GM18508 (cell line): ENCODE data around the gene PTGIS.

ENCODE experiments used
- ATAC-seq: cut with Tn5 transposase; IDR thresholded peaks from one replicate; pipeline ENCODE4 v1.9.1; 2021; ENCODE audit warnings: moderate number of reproducible peaks; ENCODE audit not compliant: insufficient read depth, unreplicated experiment

Gene PTGIS

DNA sequence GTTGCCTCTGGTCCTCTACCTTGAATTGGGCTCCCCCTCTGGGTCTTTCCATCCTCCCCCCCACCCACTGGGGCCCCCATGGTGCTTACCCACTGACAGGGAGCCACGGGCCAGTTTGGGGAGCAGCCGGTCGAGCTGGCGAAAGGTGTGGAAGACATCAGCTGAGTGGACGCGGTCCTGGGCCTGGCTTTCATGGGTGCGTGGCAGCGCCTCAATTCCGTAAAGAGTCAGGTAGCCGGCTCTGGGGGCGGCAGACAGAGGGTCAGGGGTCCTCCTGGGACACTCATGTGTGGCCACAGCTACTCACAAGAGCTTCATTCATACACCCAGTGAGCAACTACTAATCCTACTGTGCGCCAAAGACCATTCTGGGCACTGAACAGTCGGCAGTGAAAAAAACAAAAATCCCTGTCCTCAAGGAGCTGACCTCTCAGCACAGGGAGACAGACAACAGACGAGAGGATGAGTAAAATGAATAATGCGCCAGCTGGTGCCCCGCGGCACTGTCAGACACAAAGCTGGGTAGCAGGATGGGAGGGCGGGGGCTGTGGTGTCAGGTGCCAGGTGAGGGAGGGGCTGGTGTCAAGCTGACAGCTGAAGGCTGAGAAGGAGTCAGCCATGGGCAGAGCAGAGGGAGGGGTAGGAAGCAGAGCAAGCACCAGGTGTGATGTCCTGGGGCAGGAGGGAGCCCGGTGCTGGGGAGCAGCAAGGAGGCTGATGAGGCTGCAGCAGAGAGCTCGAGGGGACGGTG lies 28.3 kb downstream of the PTGIS start:
- ATAC-seq: no peak

DNA sequence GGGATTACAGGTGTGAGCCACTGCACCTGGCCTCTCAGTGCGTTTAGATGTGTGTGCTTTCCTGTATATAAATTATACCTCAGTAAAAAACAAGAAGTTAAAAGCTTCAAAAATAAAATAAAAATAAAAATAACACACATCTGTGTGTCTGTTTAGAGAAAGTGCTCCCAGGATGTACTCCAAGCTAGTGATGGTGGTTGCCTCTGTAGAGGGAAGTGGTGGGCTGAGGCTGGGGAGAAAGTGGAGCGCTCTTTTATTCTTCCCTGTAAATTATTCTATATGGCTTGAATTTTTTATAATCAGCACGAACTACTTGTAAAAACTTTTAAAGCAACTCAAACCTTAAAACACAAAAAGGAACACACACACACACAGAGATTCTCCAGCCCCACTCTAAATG lies 29.0 kb downstream of the PTGIS start:
- ATAC-seq: no peak

DNA sequence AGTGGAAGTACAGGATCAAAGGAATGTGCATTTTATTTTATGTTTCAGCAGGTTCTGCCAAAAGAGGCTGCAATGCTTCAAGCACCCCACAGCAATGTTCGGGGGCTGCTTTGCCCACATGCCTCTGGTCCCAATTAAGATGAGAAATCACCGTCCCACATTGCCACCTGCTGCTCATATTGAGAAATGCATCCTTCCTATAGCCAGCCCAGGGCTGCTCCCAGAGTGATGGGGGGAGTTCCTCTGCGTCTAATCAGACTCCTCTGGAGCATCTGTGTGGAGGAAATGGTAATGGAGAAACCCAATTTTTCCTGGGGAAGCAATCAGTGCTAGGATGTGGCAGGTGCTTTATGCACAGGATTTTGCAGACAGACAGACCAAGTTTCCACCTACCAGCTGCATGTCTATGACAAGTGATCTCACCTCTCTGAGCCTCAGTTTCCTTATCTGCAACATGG lies 33.7 kb downstream of the PTGIS start:
- no peak for ATAC-seq

DNA sequence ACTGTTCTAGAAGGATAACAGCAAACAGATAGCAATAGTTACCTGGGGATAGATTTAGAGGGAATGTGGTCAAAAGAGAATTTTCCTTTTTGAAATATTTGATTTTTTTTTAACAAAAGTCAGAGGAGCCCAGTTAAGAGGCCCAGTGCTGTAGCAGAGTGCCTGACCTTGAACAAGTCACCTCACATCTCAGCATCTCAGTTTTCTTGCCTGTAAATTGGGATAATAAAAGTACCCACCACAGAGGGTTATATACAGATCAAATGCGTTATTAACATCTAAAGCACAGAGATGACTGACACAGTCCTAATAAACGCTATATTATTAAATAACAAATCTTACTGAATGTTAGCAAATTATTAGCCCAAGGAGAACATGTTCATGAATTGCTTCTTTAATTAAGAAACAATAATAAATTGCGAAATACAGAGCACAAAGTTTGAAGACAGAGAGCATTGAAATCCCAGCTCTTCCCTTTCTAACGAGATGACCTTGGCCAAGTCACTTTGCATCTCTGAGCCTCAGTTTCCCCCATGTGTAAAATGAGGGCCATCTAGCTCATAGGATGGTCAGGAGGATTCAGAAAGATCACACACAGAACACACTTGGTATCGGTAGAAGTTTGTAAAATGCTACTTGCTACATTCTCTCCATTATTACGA lies 35.5 kb downstream of the PTGIS start:
- ATAC-seq: no peak

DNA sequence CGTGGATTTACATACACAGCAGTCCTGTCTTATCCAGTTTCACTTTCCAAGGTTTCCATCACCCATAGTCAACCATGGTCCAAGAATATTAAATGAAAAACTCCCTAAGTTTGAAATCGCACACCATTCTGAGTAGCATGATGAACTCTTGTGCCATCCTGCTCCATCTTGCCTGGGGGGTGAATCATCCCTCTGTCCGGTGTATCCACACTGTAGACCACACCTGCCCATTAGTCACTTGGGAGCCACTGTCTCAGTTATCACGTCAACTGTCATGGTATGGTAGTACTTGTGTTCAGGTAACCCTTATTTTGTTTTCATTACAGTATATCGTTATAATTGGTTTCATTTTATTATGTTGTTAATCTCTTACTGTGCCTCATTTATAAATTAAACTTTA lies 38.5 kb downstream of the PTGIS start:
- no peak for ATAC-seq

DNA sequence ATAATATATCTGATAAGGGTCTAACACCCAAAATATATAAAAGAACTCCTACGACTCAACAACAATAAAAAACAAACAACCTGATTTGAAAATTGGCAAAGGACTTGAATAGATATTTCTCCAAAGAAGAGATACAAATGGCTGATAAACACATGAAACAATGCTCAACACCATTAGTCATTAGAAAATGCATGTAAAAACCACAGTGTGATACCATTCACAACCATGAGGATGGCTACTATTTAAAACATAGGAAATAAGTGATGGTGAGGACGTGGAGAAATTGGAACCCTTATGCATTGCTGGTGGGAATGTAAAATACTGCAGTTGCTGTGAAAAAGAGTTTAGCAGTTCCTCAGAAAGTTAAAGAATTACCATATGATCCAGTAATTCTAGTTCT lies 41.4 kb downstream of the PTGIS start:
- ATAC-seq: no peak

DNA sequence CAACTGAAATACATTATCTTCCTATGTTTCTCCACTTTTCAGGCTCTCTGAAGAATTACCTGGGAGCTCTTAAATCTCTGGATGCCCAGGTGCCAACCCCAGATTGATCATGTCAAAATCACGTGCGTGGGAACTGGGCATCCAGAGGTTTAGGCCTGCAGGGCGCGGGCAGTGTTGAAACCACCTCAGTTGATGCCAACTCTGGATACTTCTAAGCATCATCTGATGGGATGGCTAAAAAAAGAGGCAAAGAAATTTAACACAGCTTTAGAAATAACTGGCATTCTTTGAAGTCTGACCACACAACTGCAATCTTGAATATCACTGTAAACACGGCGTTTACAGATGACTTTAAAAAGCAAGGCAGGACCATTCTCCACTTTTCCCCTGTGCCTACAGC lies 41.9 kb downstream of the PTGIS start:
- no peak for ATAC-seq

DNA sequence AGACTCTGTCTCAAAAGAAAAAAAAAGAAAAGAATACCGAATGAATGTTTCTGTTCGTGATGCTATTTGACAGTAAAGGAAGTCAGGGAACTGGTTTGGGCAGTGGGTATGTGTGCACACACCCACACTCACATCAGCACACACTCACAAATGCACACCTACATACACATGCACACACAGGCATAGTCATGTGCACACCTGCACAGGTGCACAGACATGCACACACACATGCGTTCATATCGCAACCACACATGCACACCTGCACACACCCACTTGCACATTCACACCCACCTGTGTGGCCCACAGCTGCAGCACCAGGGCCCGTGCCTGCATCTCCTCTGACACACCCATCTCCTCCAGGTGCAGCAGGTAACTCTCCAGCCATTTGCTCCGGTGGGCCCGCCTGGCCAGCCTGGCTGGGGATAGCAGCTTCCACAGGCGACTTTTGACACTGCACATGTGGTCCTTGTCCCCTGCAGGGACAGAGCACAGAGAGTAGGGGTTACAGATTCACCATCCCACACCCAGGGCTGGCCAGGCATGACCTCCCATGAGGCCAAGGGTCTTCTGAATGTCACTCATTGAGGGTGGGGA lies 44.1 kb downstream of the PTGIS start:
- ATAC-seq: no peak

DNA sequence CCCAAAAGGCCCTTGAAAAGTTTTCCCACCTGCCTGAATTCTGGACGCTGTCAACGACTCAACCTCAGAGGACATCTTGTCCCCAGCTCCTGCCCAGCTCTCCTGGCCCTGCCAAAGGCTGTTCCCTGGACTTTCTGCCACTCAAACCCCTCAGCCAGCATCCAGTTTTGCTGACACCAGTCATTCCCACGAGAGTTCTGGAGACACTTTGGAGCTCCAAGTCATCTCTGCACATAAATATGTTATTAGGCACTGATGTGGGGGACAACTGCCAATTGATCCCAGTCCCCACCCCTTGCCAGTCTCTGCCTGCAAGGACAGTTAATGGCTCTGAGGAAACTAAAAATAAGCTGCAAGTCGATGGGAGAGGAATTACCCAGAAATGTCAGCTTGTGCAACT lies 46.6 kb downstream of the PTGIS start:
- no peak for ATAC-seq

DNA sequence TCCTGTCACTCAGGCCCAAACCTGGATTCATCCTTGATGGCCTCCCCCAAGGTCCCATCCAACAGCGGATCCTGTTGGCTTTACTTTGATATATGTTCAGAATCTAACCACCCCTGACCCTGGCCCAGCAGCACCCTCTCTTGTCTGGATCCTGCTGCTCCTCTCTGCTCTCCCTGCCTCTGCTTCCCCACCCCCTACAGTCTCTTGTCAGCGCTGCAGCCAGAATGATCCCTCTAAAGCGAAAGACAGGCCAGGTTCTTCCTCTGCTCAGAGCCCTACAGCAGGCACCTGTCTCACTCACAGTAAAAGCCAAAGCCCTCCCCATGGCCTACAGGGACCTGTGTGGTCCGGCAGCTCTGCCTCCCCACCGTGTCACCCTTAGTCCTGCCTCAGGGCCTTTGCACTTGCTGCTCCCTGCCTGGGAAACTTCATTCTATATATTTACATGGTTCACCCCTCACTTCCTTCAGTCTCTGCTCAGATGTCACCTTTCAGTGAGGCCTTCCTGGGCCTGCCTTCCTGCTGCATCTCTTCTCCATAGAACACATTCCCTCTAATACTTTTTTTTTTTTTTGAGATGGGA lies 48.1 kb downstream of the PTGIS start:
- ATAC-seq: no peak

DNA sequence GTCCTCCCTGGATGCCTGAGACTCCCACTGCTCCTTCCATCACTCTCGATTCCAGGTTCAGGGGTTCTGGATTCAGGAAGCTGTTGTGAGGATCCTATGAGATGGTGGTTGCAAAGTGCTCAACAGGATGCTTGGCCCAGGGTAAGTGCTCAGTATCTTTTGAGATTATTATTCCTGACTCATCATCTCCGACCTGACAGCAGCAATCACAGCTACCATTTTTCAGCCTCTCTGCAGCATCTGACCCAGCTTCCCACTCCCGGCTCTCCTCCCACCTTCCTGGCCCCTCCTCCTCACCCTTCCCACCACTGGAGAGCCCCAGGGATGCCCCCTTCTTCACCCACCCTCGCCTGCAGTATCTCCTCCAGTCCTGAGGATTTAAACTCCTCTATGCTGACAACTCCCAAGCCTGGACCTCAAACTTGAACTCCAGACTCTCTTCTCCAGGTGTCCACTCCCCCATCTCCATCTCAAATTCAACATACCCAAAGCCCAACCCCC lies 48.7 kb downstream of the PTGIS start:
- ATAC-seq: no peak

DNA sequence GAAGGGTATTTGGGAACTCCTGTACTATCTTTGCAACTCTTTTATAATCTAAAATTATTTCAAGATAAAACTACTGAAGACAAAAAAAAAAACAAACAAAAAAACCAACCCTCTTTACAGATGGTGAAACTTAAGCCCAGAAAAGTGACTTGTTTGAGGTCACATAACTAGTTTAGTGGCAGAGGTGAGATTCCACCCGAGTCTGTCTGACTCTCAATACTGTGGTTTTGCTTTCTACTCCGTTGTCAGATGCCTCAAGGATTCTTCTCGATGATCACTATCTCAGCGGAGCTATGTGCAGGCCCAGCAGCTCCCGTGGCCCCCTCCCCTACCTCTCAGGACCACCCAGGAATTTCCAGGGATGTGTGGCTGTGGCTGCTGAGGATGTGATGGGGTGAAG lies 49.4 kb downstream of the PTGIS start:
- no peak for ATAC-seq

DNA sequence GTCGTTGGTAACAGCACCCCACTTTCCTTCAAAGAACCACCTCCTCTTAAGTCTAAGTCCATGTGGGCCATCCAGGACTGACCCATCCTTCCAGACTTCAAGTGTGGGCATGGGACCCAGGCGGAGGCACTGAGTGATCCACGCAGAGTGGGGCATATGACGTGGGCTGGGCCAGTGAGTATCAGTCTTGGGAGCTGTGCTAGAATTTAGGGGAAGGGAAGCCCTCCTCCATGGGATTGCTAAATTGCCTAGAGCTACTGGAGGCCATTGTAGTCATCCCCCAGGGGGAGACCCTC lies 50.2 kb downstream of the PTGIS start:
- no peak for ATAC-seq

DNA sequence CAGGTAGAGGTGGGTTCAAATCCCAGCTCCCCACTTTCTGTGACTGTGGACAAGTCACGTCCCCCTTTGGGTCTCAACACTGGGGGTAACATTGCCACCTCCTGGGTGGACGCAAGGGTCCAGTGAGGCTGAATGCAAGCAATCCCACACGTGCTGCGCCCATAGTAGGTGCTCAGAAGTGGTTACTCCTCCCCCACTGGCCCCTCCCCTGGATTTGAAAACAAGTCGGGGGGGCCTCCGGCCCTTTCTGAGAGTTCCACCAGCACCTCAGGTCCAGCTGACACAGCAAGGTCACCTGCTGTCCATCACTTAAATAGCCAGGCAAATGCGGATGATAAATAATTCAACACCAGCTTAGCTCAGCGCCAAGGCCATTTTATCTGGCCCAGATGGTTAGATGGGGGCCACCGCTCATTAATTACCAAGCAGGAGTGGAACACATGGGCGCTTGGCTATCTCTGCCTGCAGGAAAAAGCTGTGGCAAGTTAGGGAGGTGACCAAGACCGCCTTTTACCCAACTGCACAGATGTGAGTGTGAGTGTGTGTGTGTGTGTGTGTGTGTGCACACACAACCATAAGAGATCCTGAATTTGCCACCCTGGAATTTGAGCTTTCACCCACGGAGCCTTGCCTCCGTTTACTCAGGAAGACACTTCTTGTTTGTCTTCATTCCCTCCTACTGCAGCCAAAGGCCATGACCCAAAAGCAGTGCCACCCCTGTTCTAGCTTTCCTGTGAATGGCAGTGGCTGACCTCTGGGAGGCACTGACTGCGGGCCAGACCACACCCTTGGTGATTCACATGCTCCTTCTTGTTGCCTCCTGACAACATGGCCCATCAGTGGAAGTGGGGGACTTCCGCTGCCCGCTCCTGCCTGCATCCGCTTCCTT lies 50.8 kb downstream of the PTGIS start:
- ATAC-seq: no peak

DNA sequence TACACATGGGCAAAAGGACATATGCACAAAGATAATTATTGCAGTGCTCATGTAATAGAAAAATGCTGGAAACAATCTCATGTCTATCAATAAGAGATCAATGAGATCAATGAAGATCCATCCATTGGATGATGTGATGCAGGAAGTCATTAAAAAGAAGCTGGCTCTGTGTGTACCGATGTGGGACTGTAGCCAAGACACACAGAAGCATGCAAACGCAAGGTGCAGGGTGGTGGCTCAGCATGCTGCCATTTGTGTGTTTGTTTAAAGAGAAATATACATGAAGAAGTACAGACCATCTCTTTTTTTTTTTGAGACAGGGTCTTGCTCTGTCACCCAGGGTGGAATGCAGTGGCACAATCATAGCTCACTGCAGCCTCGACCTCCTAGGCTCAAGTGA lies 52.4 kb downstream of the PTGIS start:
- ATAC-seq: no peak

DNA sequence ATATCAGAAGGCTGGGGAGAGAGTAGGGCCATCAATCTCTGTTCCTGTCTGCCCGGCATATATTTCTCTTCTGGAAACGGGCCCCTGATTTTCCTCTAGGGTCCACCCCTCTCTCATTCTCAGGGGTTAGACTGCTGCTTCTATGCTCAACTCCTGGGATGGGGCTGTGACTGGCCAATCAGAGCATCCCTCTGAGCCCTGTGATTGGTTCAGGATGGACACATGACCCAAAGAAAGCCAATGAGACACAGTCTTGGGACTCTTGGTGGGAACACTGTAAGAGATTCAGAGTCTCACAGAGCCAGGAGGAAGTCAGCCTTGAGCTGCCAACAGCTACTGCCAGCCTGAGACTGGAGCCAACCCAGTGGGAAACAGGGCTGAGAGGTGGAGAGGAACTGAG lies 54.4 kb downstream of the PTGIS start:
- ATAC-seq: no peak

DNA sequence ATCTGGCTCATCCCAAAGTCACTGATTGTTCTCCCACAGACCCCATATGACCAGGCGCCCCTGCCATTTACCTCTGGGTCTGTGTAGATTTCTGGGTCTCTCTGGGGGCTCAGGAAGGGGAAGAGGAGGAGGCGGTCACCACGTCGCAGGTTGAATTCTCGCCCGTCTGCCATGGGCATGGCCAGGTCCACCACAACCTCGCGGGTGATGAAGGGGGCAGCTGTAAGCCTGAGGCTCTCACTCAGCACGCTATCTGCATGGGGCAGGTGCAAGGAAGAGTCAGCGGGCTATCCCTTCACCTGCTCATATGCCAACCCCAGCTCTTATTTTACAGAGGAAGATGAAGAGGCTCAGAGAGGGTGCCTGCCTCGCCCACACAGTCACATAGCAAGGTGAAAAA lies 54.9 kb downstream of the PTGIS start:
- no peak for ATAC-seq

DNA sequence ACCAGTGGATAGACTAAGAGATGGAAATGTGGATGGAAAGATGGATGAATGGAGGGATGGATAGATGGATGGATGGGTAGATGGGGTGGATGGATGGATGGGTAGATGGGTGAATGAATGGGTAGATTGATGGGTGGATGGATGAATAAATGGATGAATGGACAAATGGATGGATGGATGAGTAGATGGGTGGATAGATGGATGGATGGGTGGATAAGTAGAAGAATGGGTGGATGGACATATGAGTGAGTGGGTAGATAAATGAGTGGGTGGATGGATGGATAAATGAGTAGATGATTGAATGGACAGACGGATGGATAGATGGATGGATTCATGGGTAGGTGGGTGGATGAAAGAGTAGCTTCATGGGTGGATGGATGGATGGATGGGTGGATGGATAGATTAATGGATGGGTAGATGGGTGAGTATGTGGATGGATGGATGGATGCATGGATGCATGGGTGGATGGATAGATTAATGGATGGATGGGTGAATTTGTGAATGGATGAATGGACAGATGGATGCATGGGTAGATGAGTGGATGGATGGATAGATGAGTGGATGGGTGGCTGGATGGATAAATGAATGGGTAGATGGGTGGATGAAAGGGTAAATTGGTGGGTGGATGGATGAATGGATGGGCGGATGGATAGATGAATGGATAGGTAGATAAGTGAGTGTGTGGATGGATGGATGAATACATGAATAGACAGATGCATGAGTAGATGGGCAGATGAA lies 56.0 kb downstream of the PTGIS start:
- no peak for ATAC-seq

DNA sequence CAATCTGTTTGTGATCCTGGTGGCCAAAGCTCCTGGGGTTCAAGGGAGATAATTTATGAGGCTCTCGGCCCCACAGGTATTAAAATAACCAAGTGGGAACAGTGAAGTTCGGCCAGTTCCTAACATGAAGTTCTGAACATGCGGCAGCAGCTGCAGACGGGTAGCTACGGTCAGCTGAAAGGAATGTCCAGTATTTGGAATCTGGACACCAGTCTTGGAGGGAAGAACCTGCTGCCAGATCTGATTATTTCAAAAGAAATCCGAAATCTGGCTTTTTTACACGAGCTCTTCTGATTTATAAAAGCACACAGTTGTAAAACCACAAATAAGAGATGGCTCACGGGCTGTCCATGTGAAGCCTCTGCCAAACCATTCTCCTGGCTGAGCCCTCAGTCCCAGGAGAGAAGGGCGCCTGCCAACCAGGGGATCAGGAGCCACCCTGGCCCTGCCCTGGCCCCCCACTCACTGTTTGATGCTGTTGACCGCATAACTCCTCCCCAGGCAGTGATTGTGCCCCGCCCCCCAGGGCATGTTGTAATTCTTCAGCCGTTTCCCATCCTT lies 57.3 kb downstream of the PTGIS start:
- no peak for ATAC-seq
